Measurements from ENCODE around the gene TIAL1. TPM values are rescaled to one million over a fixed set of nuclear protein-coding genes. Genes with fewer than 3 reads are reported as not detected.
"Not testable (repeated sequence)": the region's sequence is repeated elsewhere in the genome, so short reads cannot be mapped to it uniquely, and the experiment has no call there.

TIAL1 gene
- total and polyA plus RNA-seq, 10 donors, result 54.1 to 126 (median 112) TPM

GRCh38 chr10:119575991-119576390 lies 20.8 kb downstream of the TIAL1 start:
- Histone ChIP-seq H3K9me3 (no peaks in the 10 kb centered on the region), H3K36me3 (peaks cover 2 to 96% (median 78%) of the 10 kb centered on the region in 6 donors), H3K27me3 (replicated peaks in 1 of 7) (no peaks in the 10 kb centered on the region), H3K27ac (peak overlapping the region in 3 of 8 donors; percentile 17 to 55 (median 19)), H3K4me1 (peaks cover 0 to 19% (median 8%) of the 10 kb centered on the region in 6 donors), H3K4me3 (no peak overlapping the region)
- intact Hi-C loops (cut with DNase I; ENCODE audit: low total_unique reads), result no loop called here
- DNase-seq, result no peak
- TF ChIP-seq CTCF (IDR thresholded peaks at IDR 0.05 in 8 of 11, conservative IDR thresholded peaks at IDR 0.05 in 3 of 11), result no peak
- TF ChIP-seq POLR2A (IDR thresholded peaks at IDR 0.05), result no peak
- TF ChIP-seq POLR2AphosphoS5 (IDR thresholded peaks at IDR 0.05), result no peak

- Histone ChIP-seq H3K4me3 (no peak overlapping the region), H3K27me3 (replicated peaks in 1 of 7) (no peaks in the 10 kb centered on the region), H3K36me3 (peaks cover 2 to 91% (median 76%) of the 10 kb centered on the region in 6 donors), H3K4me1 (peaks cover 0 to 19% (median 8%) of the 10 kb centered on the region in 6 donors), H3K9me3 (no peaks in the 10 kb centered on the region), H3K27ac (peak overlapping the region in 6 of 8 donors; percentile 2 to 55 (median 28))
- intact Hi-C loops (cut with DNase I; ENCODE audit: low total_unique reads), result no loop called here
- no peak for DNase-seq
- WGBS, 5 donors, result 33 to 62% (median 41%) methylated on average over 5 of the region's 5 CpGs
- peak in 1 of 3 donors; percentile 9 for TF ChIP-seq POLR2AphosphoS5 (IDR thresholded peaks at IDR 0.05)
- TF ChIP-seq CTCF (IDR thresholded peaks at IDR 0.05 in 8 of 11, conservative IDR thresholded peaks at IDR 0.05 in 3 of 11), result no peak
- no peak for TF ChIP-seq POLR2A (IDR thresholded peaks at IDR 0.05)
Observed at GRCh38 chr10:119575506-119575905, 21.3 kb downstream of the TIAL1 start.

GRCh38 chr10:119567978-119568377 lies 28.8 kb downstream of the TIAL1 start:
- DNase-seq, result no peak
- WGBS, 5 donors, result 74 to 94% (median 82%) methylated on average over 8 of the region's 8 CpGs

GRCh38 chr10:119562097-119562496 lies 34.7 kb downstream of the TIAL1 start:
- no peaks in the 10 kb centered on the region for H3K9me3 ChIP-seq
- 85 to 93% (median 91%) methylated on average over 4 of the region's 4 CpGs for WGBS, 5 donors
- H3K27ac ChIP-seq, result no peak overlapping the region
- intact Hi-C loops (cut with DNase I; ENCODE audit: low total_unique reads), result no loop called here
- H3K4me1 ChIP-seq, result no peaks in the 10 kb centered on the region
- H3K4me3 ChIP-seq, result no peak overlapping the region
- H3K36me3 ChIP-seq, result no peaks in the 10 kb centered on the region
- DNase-seq, result no peak
- TF ChIP-seq CTCF (IDR thresholded peaks at IDR 0.05 in 8 of 11, conservative IDR thresholded peaks at IDR 0.05 in 3 of 11) (no peak), POLR2AphosphoS5 (IDR thresholded peaks at IDR 0.05) (no peak), POLR2A (IDR thresholded peaks at IDR 0.05) (no peak)
- no peaks in the 10 kb centered on the region for H3K27me3 ChIP-seq (replicated peaks in 1 of 7)

More at GRCh38 chr10:119567978-119568377, 28.8 kb downstream of the TIAL1 start:
- TF ChIP-seq CTCF (IDR thresholded peaks at IDR 0.05 in 8 of 11, conservative IDR thresholded peaks at IDR 0.05 in 3 of 11), result no peak
- no peak for TF ChIP-seq POLR2A (IDR thresholded peaks at IDR 0.05)
- peak in 1 of 3 donors; percentile 13 for TF ChIP-seq POLR2AphosphoS5 (IDR thresholded peaks at IDR 0.05)
- H3K4me3 ChIP-seq, result no peak overlapping the region
- H3K4me1 ChIP-seq, result peaks cover 0 to 3% (median 0%) of the 10 kb centered on the region in 6 donors
- H3K27ac ChIP-seq, result no peak overlapping the region
- H3K27me3 ChIP-seq (replicated peaks in 1 of 7), result no peaks in the 10 kb centered on the region
- peaks cover 0 to 16% (median 11%) of the 10 kb centered on the region in 6 donors for H3K36me3 ChIP-seq
- H3K9me3 ChIP-seq, result no peaks in the 10 kb centered on the region
- intact Hi-C loops (cut with DNase I; ENCODE audit: low total_unique reads), result no loop called here

GRCh38 chr10:119559511-119559910 lies 37.3 kb downstream of the TIAL1 start:
- intact Hi-C loops (cut with DNase I; ENCODE audit: low total_unique reads); H3K4me1 ChIP-seq; H3K4me3 ChIP-seq; H3K27ac ChIP-seq; H3K9me3 ChIP-seq; H3K36me3 ChIP-seq; H3K27me3 ChIP-seq (replicated peaks in 1 of 7); DNase-seq: not testable (repeated sequence)
- 92 to 100% (median 93%) methylated on average over 3 to 33 of the region's 33 CpGs for WGBS, 5 donors

- H3K27ac ChIP-seq; intact Hi-C loops (cut with DNase I; ENCODE audit: low total_unique reads); H3K36me3 ChIP-seq; DNase-seq; H3K4me1 ChIP-seq; H3K4me3 ChIP-seq; H3K27me3 ChIP-seq (replicated peaks in 1 of 7); H3K9me3 ChIP-seq: not testable (repeated sequence)
- 92 to 100% (median 95%) methylated on average over 2 of the region's 2 CpGs for WGBS, 5 donors
Observed at GRCh38 chr10:119556081-119556480, 40.7 kb downstream of the TIAL1 start.
